NCI-H1694 treated with DMSO at 0.1 percent for 48 hours (cell line): ENCODE results near the gene OPRD1.

Experiments
- DNase-seq: peaks from one replicate; lab custom pipeline; 2025; lab: John Stamatoyannopoulos, UW

The OPRD1 gene

DNA sequence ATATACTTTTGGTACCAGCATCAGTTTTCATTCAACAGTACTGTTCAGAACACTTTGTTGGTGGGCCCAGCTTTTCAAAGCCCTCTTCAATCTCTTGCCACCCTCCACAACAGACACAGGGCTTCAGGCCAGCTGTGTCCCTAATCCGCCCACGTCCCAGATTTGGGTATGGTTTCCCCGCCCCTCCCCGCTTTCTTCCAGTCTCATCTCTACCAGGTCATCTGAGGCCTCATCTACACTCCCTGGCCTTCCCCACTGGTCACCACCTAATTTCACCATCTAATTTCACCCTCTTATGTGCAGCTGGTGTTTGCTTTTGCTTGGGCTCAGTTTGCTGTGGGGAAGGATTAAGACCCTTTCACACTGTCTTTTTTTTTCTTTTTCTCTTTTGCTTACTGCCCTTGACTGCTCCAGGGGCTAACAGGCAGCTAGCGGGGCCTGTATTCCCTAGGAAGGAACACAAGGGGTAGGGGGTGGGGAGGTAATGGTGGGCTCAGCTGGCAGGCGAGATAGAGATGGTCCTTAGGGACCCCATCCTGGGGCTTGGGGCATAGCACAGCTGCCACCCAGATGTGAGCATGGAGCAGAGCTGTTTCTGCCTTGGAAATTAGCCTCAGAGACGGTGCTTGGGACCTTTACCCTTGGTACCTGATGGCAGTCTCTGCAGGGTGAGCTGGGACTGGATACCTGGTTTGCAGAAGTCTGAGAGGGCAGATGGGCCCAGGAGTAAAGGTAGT is 98.6 kb downstream of the OPRD1 start:
- no peak for DNase-seq

DNA sequence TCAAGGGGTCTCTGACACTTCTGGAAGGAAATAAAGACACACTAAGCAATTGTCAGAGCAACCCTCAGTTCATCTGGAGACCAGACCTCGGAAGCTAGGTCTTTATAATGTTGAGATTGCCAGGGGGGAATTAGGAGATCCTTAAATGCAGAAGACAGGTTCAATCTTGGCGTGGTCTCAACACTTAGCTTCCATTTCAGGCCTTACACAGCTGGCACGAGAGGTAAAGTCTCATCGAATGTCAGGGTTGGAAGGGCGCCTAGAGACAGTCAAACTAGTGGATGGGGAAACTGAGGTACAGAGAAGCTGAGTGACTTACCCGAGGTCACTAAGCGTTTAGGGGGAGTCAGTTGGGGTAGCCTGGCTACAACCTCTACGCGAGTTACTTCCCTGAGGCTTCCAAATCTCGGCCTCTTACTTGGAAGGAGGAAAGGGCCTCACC is 101.8 kb downstream of the OPRD1 start:
- DNase-seq = no peak

DNA sequence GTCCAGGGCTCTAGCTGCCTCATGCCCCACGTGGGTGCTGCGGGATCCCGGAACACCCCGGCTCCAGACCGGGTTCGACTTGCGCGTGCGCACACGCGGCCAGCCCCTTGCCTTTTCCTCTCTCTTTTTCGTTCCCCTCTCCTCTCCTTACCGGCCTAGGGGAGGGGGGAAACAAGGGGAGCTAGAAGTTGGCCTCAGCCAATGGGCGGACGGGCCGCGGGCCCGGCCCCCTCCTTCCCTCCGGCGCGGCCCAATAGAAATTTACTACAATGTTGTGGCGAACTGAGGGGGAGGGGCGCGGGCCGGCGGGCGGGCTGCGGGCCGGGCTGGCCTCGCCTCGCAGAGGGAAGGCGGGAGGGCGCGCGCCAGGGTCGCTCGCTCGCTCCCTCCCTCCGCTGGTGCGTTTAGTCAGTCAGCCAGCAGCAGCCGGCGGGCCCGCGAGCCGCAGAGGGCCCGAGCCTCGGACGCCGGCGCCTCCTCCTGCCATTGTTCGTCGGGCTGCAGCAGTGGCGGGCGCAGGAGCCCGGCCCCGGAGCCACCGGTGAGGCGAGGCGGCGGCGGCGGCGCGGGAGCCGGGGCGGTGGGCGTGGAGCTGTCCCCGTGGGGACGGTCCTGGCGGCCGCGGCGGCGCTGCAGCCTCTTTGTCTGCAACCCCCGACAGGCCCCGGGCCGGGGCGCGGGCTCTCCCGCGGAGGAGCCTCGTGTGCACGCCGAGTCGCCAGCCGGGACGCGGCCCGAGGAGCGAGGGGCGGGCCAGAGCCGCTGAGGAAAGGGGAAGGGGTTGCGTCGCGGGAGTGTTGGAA is 102.5 kb downstream of the OPRD1 start, which contains the start of gene EPB41:
Gene EPB41 (plus strand): TSS at position 342 of the 803 bp plus-strand sequence. CDS start 72,869 bp downstream, outside the sequence.
- DNase-seq = peak; percentile 90

DNA sequence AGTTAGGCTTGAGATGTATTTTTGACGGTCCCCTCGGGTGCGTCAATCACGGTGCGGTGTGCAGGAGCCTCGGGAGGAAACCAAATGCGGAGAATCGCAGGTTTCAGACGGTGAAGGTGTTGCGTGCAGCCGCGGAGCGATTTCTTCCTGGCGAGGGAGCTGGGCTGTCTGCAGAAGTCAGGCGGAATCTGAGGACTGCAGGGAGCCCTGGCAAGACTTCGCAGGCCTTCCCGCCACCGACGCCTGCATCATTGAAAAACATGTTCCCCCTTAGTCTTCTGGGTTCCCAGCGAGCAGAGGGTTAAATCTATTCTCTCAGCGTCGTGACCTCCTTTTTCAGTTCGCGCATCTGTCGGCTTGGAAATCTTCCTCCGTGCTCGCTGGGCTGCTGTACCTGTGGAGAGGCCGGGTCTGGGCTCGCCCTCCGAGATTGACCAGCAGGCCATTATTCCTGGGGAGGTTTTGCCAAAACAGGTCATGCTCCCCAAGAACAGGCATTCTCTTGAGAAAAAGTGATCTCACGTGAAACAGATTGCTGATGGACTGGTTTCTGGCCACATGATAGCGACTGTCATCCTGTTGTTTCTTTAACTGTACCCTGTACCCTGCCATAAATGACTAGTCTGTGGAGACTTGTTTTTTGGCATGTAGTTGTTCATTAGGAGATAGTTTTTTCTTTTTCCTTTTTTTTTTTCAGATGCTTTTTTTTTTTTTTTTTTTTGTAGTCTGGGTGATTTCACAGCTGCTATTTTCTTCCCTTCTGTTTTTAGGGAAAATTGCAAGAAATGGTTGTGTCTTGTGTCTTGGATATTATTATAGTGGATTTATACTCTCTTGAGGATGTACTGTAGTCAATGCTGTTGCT is 103.3 kb downstream of the OPRD1 start:
- peak; percentile 30 for DNase-seq

DNA sequence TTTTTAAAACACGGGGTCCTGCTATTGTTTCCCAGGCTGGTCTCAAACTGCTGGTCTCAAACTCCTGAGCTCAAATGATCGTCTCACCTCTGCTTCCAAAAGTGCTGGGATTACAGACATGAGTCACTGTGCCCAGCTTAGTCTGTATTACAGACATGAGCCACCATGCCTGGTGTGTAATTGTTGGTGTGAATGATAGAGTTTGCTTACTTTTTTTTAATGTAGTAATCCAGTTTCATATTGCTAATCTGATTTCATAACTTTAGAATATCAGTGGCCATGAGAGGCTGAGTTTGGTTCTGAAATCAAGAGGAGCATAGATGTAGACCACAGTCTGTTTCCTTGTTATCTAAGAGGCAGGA is 105.8 kb downstream of the OPRD1 start:
- no peak for DNase-seq
